Esophagus squamous epithelium (tissue), 5 donors: ENCODE measurements around the gene PRKCZ. TPM values are rescaled to one million over a fixed set of nuclear protein-coding genes. Genes with fewer than 3 reads are reported as not detected.

ENCODE experiments used
- DNase-seq: peaks from one replicate; lab custom pipeline; 2025; lab: John Stamatoyannopoulos, UW
- H3K27ac ChIP-seq, 4 donors: fragments of 200-600 bp; sonication (generic); one replicate each; pipeline ENCODE4 v1.5.1; 2016 to 2019; ENCODE audit warnings: mild to moderate bottlenecking in 1 of 4
- H3K27me3 ChIP-seq, 4 donors: fragments of 200-600 bp; sonication (generic); 1 replicate in 3 of 4; 2 replicates in 1 of 4; pipeline versions ENCODE4 v1.5.1 to v1.6.0; 2017 to 2021; ENCODE audit warnings: antibody characterized with exemption in 1 of 4
- H3K36me3 ChIP-seq, 3 donors: fragments of 200-600 bp; sonication (generic); one replicate each; pipeline ENCODE4 v1.5.1; 2016 to 2019
- H3K4me1 ChIP-seq, 3 donors: fragments of 200-600 bp; sonication (generic); one replicate each; pipeline ENCODE4 v1.5.1; 2017 to 2019
- H3K4me3 ChIP-seq, 4 donors: fragments of 200-600 bp; sonication (generic); 1 replicate in 3 of 4; 2 replicates in 1 of 4; pipeline ENCODE4 v1.5.1; 2016 to 2019; ENCODE audit warnings: mild to moderate bottlenecking in 2 of 4, moderate library complexity in 1 of 4
- H3K9me3 ChIP-seq, 3 donors: fragments of 200-600 bp; sonication (generic); one replicate each; pipeline ENCODE4 v1.5.1; 2016 to 2019
- POLR2A ChIP-seq, 4 donors: fragments of 450-650 bp; IDR thresholded peaks; one replicate each; pipeline ENCODE4 v1.6.1; 2017; ENCODE audit warnings: antibody characterized with exemption in 4 of 4, mild to moderate bottlenecking in 4 of 4, moderate library complexity in 3 of 4
- WGBS, 2 donors: methylation state at CpG; one replicate each; pipeline ENCODE4 v1.1.5; 2018; 5-methylcytosine and 5-hydroxymethylcytosine counted together
- intact Hi-C: fragments of 100-400 bp; cut with DNase I; formaldehyde crosslinking; loops from one replicate; pipeline ENCODE4 v1.15.0; 2022
- total RNA-seq, 4 donors: library from RNA; depleted of rRNA; stranded (reverse); fragments of >200 nt; gene quantifications; one replicate each; pipeline ENCODE4 v1.1.0, GENCODE V29; 2016
- TF ChIP-seq, protein P1 (sequence below), 6 experiments: fragments of 450-650 bp in 4 of 6; fragments of 200-600 bp in 2 of 6; sonication (generic) in 2 of 6; IDR thresholded peaks; one replicate each; pipeline ENCODE4 v1.5.1; 2016 to 2019; ENCODE audit warnings: antibody characterized with exemption in 6 of 6, mild to moderate bottlenecking in 4 of 6, moderate library complexity in 4 of 6
- donor health status: DM: yes; HTN: yes; CAD: no.

PRKCZ gene
- total RNA-seq, 4 donors from 2014 or later: 14.5 to 23.8 (median 17.5) TPM

- no peaks in the 10 kb centered on the region for H3K9me3 ChIP-seq
- no peaks in the 10 kb centered on the region for H3K36me3 ChIP-seq
- no peak overlapping the region for H3K4me3 ChIP-seq
- no peak for DNase-seq
- no peak overlapping the region for H3K27ac ChIP-seq
- no peaks in the 10 kb centered on the region for H3K27me3 ChIP-seq
- intact Hi-C loops: no loop called here
- 75 to 92% methylated on average over 10 to 16 of the region's 29 CpGs for WGBS, 2 donors
- TF ChIP-seq POLR2A (IDR thresholded peaks at IDR 0.05): no peak
- TF ChIP-seq, protein P1, sequence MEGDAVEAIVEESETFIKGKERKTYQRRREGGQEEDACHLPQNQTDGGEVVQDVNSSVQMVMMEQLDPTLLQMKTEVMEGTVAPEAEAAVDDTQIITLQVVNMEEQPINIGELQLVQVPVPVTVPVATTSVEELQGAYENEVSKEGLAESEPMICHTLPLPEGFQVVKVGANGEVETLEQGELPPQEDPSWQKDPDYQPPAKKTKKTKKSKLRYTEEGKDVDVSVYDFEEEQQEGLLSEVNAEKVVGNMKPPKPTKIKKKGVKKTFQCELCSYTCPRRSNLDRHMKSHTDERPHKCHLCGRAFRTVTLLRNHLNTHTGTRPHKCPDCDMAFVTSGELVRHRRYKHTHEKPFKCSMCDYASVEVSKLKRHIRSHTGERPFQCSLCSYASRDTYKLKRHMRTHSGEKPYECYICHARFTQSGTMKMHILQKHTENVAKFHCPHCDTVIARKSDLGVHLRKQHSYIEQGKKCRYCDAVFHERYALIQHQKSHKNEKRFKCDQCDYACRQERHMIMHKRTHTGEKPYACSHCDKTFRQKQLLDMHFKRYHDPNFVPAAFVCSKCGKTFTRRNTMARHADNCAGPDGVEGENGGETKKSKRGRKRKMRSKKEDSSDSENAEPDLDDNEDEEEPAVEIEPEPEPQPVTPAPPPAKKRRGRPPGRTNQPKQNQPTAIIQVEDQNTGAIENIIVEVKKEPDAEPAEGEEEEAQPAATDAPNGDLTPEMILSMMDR (IDR thresholded peaks at IDR 0.05): no peak
- H3K4me1 ChIP-seq: peaks cover 8 to 28% (median 19%) of the 10 kb centered on the region in 3 donors
Observed at GRCh38 chr1:2128189-2128901, 78.1 kb downstream of the PRKCZ start.

DNA sequence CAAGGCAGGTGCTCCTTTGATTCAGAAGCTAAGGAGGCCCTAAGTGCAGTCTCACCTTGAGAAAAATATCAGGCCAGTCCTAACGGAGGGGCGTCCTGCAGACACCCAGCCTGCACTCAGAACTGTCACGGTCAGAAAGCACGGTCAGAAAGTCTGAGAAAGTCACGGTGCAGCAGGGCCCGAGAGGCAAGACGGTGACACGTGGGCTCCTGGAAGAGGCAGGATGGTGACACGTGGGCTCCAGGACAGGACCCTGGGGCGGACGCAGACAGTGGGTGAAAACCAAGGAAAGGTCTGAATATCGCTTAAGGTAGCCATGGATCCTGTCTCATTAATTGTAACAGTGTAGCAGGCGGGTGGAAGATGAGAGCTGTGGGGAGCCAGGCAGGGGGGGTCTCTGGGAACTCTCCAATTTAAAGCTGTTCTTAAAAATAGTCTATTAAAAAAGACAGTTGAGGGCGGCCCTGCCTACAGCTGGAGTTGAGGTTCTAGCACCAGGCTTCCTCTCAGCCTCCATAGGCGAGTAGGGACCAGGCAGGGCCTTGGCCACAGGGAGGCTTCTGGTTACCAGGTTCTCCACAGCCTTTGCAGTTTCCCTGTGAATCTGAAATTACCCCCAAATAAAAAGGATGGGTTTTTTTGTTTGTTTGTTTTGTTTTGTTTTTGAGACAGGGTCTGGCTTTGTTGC is 79.2 kb downstream of the PRKCZ start:
- peaks cover 11 to 34% (median 24%) of the 10 kb centered on the region in 3 donors for H3K4me1 ChIP-seq
- H3K27ac ChIP-seq: no peak overlapping the region
- 93 to 94% methylated on average over 15 of the region's 15 CpGs for WGBS, 2 donors
- H3K4me3 ChIP-seq: no peak overlapping the region
- TF ChIP-seq, protein P1 (IDR thresholded peaks at IDR 0.05): no peak
- no peak for TF ChIP-seq POLR2A (IDR thresholded peaks at IDR 0.05)
- H3K36me3 ChIP-seq: no peaks in the 10 kb centered on the region
- H3K9me3 ChIP-seq: no peaks in the 10 kb centered on the region
- intact Hi-C loops: no loop called here
- H3K27me3 ChIP-seq: no peaks in the 10 kb centered on the region
- no peak for DNase-seq

- WGBS, 2 donors: 100% methylated on average over 1 to 4 of the region's 10 CpGs
- peaks cover 11 to 41% (median 24%) of the 10 kb centered on the region in 3 donors for H3K4me1 ChIP-seq
- no peak for DNase-seq
- H3K4me3 ChIP-seq: no peak overlapping the region
- H3K27me3 ChIP-seq: no peaks in the 10 kb centered on the region
- intact Hi-C loops: no loop called here
- H3K27ac ChIP-seq: no peak overlapping the region
- no peaks in the 10 kb centered on the region for H3K9me3 ChIP-seq
- no peaks in the 10 kb centered on the region for H3K36me3 ChIP-seq
- TF ChIP-seq, protein P1 (IDR thresholded peaks at IDR 0.05): no peak
- TF ChIP-seq POLR2A (IDR thresholded peaks at IDR 0.05): no peak
Observed at GRCh38 chr1:2130156-2130555, 79.9 kb downstream of the PRKCZ start.

DNA sequence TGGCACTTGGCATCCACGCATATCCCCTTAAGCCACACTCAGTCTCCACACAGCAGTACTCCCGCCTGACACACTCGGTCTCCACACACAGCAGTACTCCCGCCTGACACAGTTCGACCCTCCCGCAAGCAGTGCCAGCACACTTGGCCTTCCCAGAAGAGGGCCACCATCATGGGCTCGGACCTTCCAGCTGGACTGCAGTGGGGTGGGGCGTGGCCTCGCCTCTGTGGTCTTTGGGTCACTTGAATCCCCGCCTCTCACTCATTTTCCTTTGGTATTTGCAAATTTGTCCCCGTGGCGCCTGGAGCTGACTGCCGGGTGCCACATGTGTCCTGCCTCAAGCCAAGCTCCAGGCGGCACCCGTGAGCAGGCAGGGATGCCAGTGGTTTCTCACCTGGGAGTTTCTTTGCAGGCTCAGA is 80.7 kb downstream of the PRKCZ start:
- no peak for TF ChIP-seq POLR2A (IDR thresholded peaks at IDR 0.05)
- TF ChIP-seq, protein P1 (IDR thresholded peaks at IDR 0.05): no peak
- Histone ChIP-seq H3K4me1 (peaks cover 11 to 49% (median 24%) of the 10 kb centered on the region in 3 donors), H3K36me3 (no peaks in the 10 kb centered on the region), H3K9me3 (no peaks in the 10 kb centered on the region), H3K4me3 (no peak overlapping the region), H3K27me3 (no peaks in the 10 kb centered on the region), H3K27ac (no peak overlapping the region)
- WGBS, 2 donors: 78 to 98% methylated on average over 3 to 5 of the region's 15 CpGs
- intact Hi-C loops: no loop called here
- no peak for DNase-seq
